ENCODE results near the gene ZSWIM4. TPM values are rescaled to one million over a fixed set of nuclear protein-coding genes. Genes with fewer than 3 reads are reported as not detected.

ZSWIM4 gene
- polyA plus RNA-seq, 3 donors from 2014 or later, result 0.62 to 1.2 TPM; not detected in 1

DNA sequence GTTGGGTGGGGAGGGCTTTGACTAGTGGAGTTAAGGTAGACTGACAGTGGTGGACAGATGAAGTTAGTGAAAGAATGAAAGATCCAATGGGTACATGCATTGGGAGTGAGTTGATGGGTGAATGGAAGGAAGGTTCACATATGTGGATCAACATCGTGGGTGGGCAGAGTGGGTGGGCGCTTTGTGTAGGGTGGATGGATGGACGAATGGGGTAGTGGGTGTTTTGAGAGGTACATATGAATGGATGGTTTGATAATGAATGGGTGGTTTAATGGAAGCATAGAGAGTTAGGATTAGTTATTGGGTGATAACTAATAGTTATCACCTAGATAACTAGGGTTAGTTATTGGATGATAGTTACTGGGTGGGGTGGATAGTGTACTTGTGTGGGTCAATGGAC is 11.5 kb downstream of the ZSWIM4 start:
- Mint-ChIP-seq H3K4me1 (no peaks in the 10 kb centered on the region), H3K4me3 (no peak overlapping the region), H3K27ac (no peak overlapping the region), H3K36me3 (peaks cover 0 to 5% (median 0%) of the 10 kb centered on the region in 3 donors), H3K27me3 (ENCODE audit: low read depth in 3 of 3) (peaks cover 0 to 3% (median 2%) of the 10 kb centered on the region in 3 donors), H3K9me3 (no peaks in the 10 kb centered on the region)
- DNase-seq, result no peak

- H3K36me3 Mint-ChIP-seq, result peaks cover 0 to 5% (median 0%) of the 10 kb centered on the region in 3 donors
- no peak overlapping the region for H3K4me3 Mint-ChIP-seq
- no peaks in the 10 kb centered on the region for H3K4me1 Mint-ChIP-seq
- H3K27ac Mint-ChIP-seq, result no peak overlapping the region
- H3K27me3 Mint-ChIP-seq (ENCODE audit: low read depth in 3 of 3), result peaks cover 0 to 3% (median 2%) of the 10 kb centered on the region in 3 donors
- DNase-seq, result no peak
- H3K9me3 Mint-ChIP-seq, result no peaks in the 10 kb centered on the region
Observed at GRCh38 chr19:13807421-13808021, 12.3 kb downstream of the ZSWIM4 start.

DNA sequence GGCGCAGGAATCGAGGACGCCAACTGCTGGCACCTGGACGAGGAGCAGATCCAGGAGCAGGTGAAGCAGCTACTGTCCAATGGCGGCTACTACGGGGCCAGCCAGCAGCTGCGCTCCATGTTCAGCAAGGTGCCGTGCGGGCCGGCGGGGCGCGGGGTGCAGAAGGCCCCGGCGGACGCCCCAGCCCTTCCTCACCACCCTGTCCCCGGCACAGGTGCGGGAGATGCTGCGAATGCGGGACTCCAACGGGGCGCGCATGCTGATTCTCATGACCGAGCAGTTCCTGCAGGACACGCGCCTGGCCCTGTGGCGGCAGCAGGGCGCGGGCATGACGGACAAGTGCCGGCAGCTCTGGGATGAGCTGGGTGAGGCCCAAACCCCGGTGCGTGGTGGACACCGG is 13.6 kb downstream of the ZSWIM4 start:
- H3K27ac Mint-ChIP-seq, result no peak overlapping the region
- no peaks in the 10 kb centered on the region for H3K4me1 Mint-ChIP-seq
- no peak for DNase-seq
- H3K9me3 Mint-ChIP-seq, result no peaks in the 10 kb centered on the region
- peaks cover 0 to 3% (median 2%) of the 10 kb centered on the region in 3 donors for H3K27me3 Mint-ChIP-seq (ENCODE audit: low read depth in 3 of 3)
- peaks cover 0 to 7% (median 5%) of the 10 kb centered on the region in 3 donors for H3K36me3 Mint-ChIP-seq
- H3K4me3 Mint-ChIP-seq, result no peak overlapping the region

GRCh38 chr19:13812544-13812943 is 17.3 kb downstream of the ZSWIM4 start:
- no peak for DNase-seq
- Mint-ChIP-seq H3K36me3 (peaks cover 0 to 7% (median 5%) of the 10 kb centered on the region in 3 donors), H3K9me3 (no peaks in the 10 kb centered on the region), H3K27ac (no peak overlapping the region), H3K27me3 (ENCODE audit: low read depth in 3 of 3) (peaks cover 0 to 3% (median 2%) of the 10 kb centered on the region in 3 donors), H3K4me3 (no peak overlapping the region), H3K4me1 (no peaks in the 10 kb centered on the region)

GRCh38 chr19:13813147-13813546 is 17.9 kb downstream of the ZSWIM4 start:
- H3K36me3 Mint-ChIP-seq, result peaks cover 0 to 7% (median 5%) of the 10 kb centered on the region in 3 donors
- H3K27me3 Mint-ChIP-seq (ENCODE audit: low read depth in 3 of 3), result peaks cover 0 to 3% (median 2%) of the 10 kb centered on the region in 3 donors
- no peaks in the 10 kb centered on the region for H3K4me1 Mint-ChIP-seq
- no peaks in the 10 kb centered on the region for H3K9me3 Mint-ChIP-seq
- DNase-seq, result no peak
- no peak overlapping the region for H3K4me3 Mint-ChIP-seq
- no peak overlapping the region for H3K27ac Mint-ChIP-seq

- Mint-ChIP-seq H3K4me1 (peaks cover 0 to 2% of the 10 kb centered on the region in 2 donors), H3K36me3 (peaks cover 0 to 5% (median 4%) of the 10 kb centered on the region in 3 donors), H3K9me3 (no peaks in the 10 kb centered on the region), H3K27ac (no peak overlapping the region), H3K4me3 (no peak overlapping the region), H3K27me3 (ENCODE audit: low read depth in 3 of 3) (peaks cover 0 to 2% (median 0%) of the 10 kb centered on the region in 3 donors)
- DNase-seq, result no peak
Observed at GRCh38 chr19:13814550-13814949, 19.3 kb downstream of the ZSWIM4 start.

- Mint-ChIP-seq H3K27ac (no peak overlapping the region), H3K27me3 (ENCODE audit: low read depth in 3 of 3) (peaks cover 0 to 2% (median 0%) of the 10 kb centered on the region in 3 donors), H3K9me3 (no peaks in the 10 kb centered on the region), H3K4me3 (no peak overlapping the region), H3K4me1 (peaks cover 0 to 2% of the 10 kb centered on the region in 2 donors), H3K36me3 (peaks cover 4 to 9% (median 9%) of the 10 kb centered on the region in 3 donors)
- no peak for DNase-seq
Observed at GRCh38 chr19:13817018-13817614, 21.9 kb downstream of the ZSWIM4 start.

GRCh38 chr19:13817615-13818371 is 22.6 kb downstream of the ZSWIM4 start:
- Mint-ChIP-seq H3K4me3 (no peak overlapping the region), H3K9me3 (no peaks in the 10 kb centered on the region), H3K4me1 (peaks cover 0 to 2% of the 10 kb centered on the region in 2 donors), H3K27ac (no peak overlapping the region), H3K27me3 (ENCODE audit: low read depth in 3 of 3) (peaks cover 0 to 2% (median 0%) of the 10 kb centered on the region in 3 donors), H3K36me3 (peaks cover 4 to 10% (median 9%) of the 10 kb centered on the region in 3 donors)
- DNase-seq, result no peak

DNA sequence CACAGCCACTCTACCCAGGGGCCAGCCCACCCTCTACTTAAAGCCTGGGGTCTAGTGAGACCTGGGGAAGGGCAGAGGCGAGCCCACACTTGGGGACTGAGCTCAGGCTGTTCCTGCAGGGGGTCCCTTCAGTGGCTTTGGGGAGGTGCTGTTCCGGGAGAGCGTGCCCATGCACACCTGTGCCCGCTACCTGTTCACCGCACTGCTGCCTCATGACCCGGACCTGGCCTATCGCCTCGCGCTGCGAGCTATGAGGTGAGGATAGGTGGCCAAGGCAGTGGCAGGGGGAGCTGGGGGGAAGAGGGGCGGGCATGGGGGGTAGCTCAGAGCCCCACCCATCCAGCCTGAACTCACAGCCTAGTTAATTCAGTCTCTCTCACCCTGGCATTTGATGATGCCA is 24.0 kb downstream of the ZSWIM4 start:
- Mint-ChIP-seq H3K27ac (no peak overlapping the region), H3K36me3 (peaks cover 3 to 14% (median 4%) of the 10 kb centered on the region in 3 donors), H3K4me3 (no peak overlapping the region), H3K4me1 (peaks cover 0 to 2% of the 10 kb centered on the region in 2 donors), H3K27me3 (ENCODE audit: low read depth in 3 of 3) (peaks cover 0 to 2% (median 2%) of the 10 kb centered on the region in 3 donors), H3K9me3 (no peaks in the 10 kb centered on the region)
- no peak for DNase-seq

- H3K4me3 Mint-ChIP-seq, result no peak overlapping the region
- H3K36me3 Mint-ChIP-seq, result peaks cover 4 to 14% (median 8%) of the 10 kb centered on the region in 3 donors
- H3K4me1 Mint-ChIP-seq, result peaks cover 0 to 5% of the 10 kb centered on the region in 2 donors
- DNase-seq, result no peak
- H3K9me3 Mint-ChIP-seq, result no peaks in the 10 kb centered on the region
- no peak overlapping the region for H3K27ac Mint-ChIP-seq
- H3K27me3 Mint-ChIP-seq (ENCODE audit: low read depth in 3 of 3), result peaks cover 0 to 3% (median 2%) of the 10 kb centered on the region in 3 donors
Observed at GRCh38 chr19:13821292-13821691, 26.0 kb downstream of the ZSWIM4 start.

DNA sequence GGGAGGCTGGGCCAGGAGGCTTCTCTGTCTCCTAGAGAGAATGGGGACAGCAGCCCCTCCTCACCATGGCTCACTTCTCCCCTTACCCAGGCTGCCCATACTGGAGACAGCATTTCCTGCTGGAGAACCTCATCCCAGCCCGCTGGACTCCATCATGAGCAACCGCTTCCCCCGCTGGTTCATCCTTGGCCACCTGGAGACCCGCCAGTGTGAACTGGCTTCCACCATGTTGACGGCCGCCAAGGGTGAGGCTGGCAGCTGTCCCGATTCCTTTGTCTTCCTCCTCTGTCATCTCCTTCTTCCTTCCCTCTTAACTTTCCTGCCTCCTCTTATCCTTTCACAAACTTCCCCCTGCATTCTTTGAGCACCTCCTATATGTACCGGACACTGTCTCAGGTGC is 28.0 kb downstream of the ZSWIM4 start:
- Mint-ChIP-seq H3K4me3 (no peak overlapping the region), H3K36me3 (peaks cover 4 to 18% (median 8%) of the 10 kb centered on the region in 3 donors), H3K27ac (peak overlapping the region in 1 of 6 donors; percentile 7), H3K9me3 (no peaks in the 10 kb centered on the region), H3K27me3 (ENCODE audit: low read depth in 3 of 3) (peaks cover 0 to 3% (median 2%) of the 10 kb centered on the region in 3 donors), H3K4me1 (peaks cover 0 to 5% of the 10 kb centered on the region in 2 donors)
- DNase-seq, result no peak

GRCh38 chr19:13823901-13824300 is 28.7 kb downstream of the ZSWIM4 start:
- peaks cover 0 to 3% (median 2%) of the 10 kb centered on the region in 3 donors for H3K27me3 Mint-ChIP-seq (ENCODE audit: low read depth in 3 of 3)
- H3K36me3 Mint-ChIP-seq, result peaks cover 4 to 18% (median 8%) of the 10 kb centered on the region in 3 donors
- H3K4me1 Mint-ChIP-seq, result peaks cover 0 to 3% of the 10 kb centered on the region in 2 donors
- no peak overlapping the region for H3K4me3 Mint-ChIP-seq
- H3K27ac Mint-ChIP-seq, result peak overlapping the region in 1 of 6 donors; percentile 4
- H3K9me3 Mint-ChIP-seq, result no peaks in the 10 kb centered on the region
- DNase-seq, result no peak

- Mint-ChIP-seq H3K4me3 (no peak overlapping the region), H3K36me3 (peaks cover 4 to 18% (median 8%) of the 10 kb centered on the region in 3 donors), H3K4me1 (peaks cover 0 to 3% of the 10 kb centered on the region in 2 donors), H3K9me3 (no peaks in the 10 kb centered on the region), H3K27me3 (ENCODE audit: low read depth in 3 of 3) (peaks cover 0 to 3% (median 2%) of the 10 kb centered on the region in 3 donors), H3K27ac (no peak overlapping the region)
- DNase-seq, result no peak
Observed at GRCh38 chr19:13824703-13825102, 29.5 kb downstream of the ZSWIM4 start.

Data from immature natural killer cell (primary cell).